K562 (cell line): ENCODE measurements around the gene UFL1. TPM values are rescaled to one million over a fixed set of nuclear protein-coding genes. Genes with fewer than 3 reads are reported as not detected.
A peak's percentile ranks its signal among the peaks of the same experiment; 100 is the strongest.

Experiments
- ATAC-seq: fragments of 200-7000 bp; cut with Tn5 transposase; 3 replicates; pipeline ENCODE4 v1.9.1; 2020; ENCODE audit warnings: moderate library complexity
- BruUV-seq: library from RNA; stranded (reverse); fragments of 400-500 nt; replicated peaks from 2 replicates; lab custom pipeline; 2021; lab: Mats Ljungman, UMichigan
- CTCF ChIA-PET: fragments of 300-600 bp; formaldehyde crosslinking; extraction: SDS; loops from one replicate; lab custom pipeline; 2021; ENCODE audit warnings: low intra/inter-chr PET ratio; lab: Yijun Ruan, JAX
- POLR2A ChIA-PET: fragments of 300-600, 350-650 bp; sonication (Branson Sonifier 250); formaldehyde crosslinking; extraction: SDS; loops from one replicate; lab custom pipeline; 2021; ENCODE audit warnings: antibody characterized with exemption, inconsistent platforms; lab: Yijun Ruan, JAX
- DNase-seq, 4 experiments: peaks; one replicate each; pipeline versions ENCODE4 v3.0.0 to v3.0.0-alpha.2; 2011 to 2018; ENCODE audit warnings: low spot score in 3 of 4, mixed read lengths in 3 of 4; ENCODE audit errors: extremely low read depth in 1 of 4
- FAIRE-seq: peaks from 2 replicates; lab custom pipeline; 2011; peaks lifted over from hg19 to GRCh38; lab: Jason Lieb, UNC
- H2AFZ ChIP-seq: 2 replicates; pipeline ENCODE4 v1.6.0; 2011; ENCODE audit warnings: low read depth, low read length, control low read depth, inconsistent platforms
- H3K27ac ChIP-seq: fragments of 200-600 bp; 3 replicates; pipeline ENCODE4 v1.8.0; 2011; ENCODE audit warnings: low read depth, mild to moderate bottlenecking, control low read depth, inconsistent platforms, low read length, moderate library complexity, mixed read lengths; ENCODE audit errors: extremely low read depth
- H3K27me3 ChIP-seq, 2 experiments: fragments of 300-600 bp in 1 of 2; 2 replicates in 1 of 2; 3 replicates in 1 of 2; pipeline versions ENCODE4 v1.6.0 to v1.8.0; 2011; ENCODE audit warnings: inconsistent platforms in 2 of 2, low read length in 2 of 2, mild to moderate bottlenecking in 1 of 2, mixed read lengths in 1 of 2, moderate library complexity in 1 of 2; ENCODE audit not compliant: control insufficient read depth in 2 of 2, insufficient read depth in 2 of 2
- H3K36me3 ChIP-seq: fragments of 300-600 bp; 3 replicates; pipeline ENCODE4 v1.8.0; 2011; ENCODE audit warnings: mild to moderate bottlenecking, low read length, inconsistent platforms; ENCODE audit not compliant: control insufficient read depth, insufficient read depth
- H3K4me1 ChIP-seq, 2 experiments: fragments of 200-600 bp in 1 of 2; replicated peaks in 1 of 2; 2 replicates in 1 of 2; 3 replicates in 1 of 2; pipeline versions ENCODE4 v1.5.1 to v1.8.0; 2011; ENCODE audit warnings: inconsistent platforms in 2 of 2, low read length in 2 of 2, mild to moderate bottlenecking in 1 of 2, mixed read lengths in 1 of 2, moderate library complexity in 1 of 2; ENCODE audit not compliant: control insufficient read depth in 2 of 2, insufficient read depth in 2 of 2
- H3K4me2 ChIP-seq: 2 replicates; pipeline ENCODE4 v1.6.1; 2011; ENCODE audit warnings: low read length, control low read depth, inconsistent platforms, mixed read lengths; ENCODE audit not compliant: insufficient read depth
- H3K4me3 ChIP-seq: fragments of 200-600 bp; sonication (generic), shearing (Covaris generic); 2 replicates; pipeline ENCODE4 v1.5.1; 2016; ENCODE audit warnings: control low read depth, inconsistent platforms
- H3K79me2 ChIP-seq: fragments of 200-600 bp; 3 replicates; pipeline ENCODE4 v1.8.0; 2011; ENCODE audit warnings: low read length, inconsistent platforms; ENCODE audit not compliant: control insufficient read depth, insufficient read depth
- H3K9ac ChIP-seq, 2 experiments: 2 replicates each; pipeline versions ENCODE4 v1.6.0 to v1.6.1; 2011; ENCODE audit warnings: low read depth in 2 of 2, low read length in 2 of 2, control low read depth in 1 of 2, inconsistent platforms in 1 of 2, mild to moderate bottlenecking in 1 of 2, mixed read lengths in 1 of 2; ENCODE audit not compliant: insufficient read depth in 1 of 2
- H3K9me1 ChIP-seq: one replicate; pipeline ENCODE4 v1.6.0; 2011; ENCODE audit warnings: inconsistent platforms, mild to moderate bottlenecking, low read length, moderate library complexity; ENCODE audit not compliant: control insufficient read depth, insufficient read depth
- H3K9me3 ChIP-seq: replicated peaks from 2 replicates; pipeline ENCODE4 v1.5.1; 2011; ENCODE audit warnings: low read depth, low read length, inconsistent platforms; ENCODE audit not compliant: control insufficient read depth, insufficient read depth
- H4K20me1 ChIP-seq: replicated peaks from 2 replicates; pipeline ENCODE4 v1.6.1; 2011; ENCODE audit warnings: low read length, inconsistent platforms, mixed read lengths; ENCODE audit not compliant: control insufficient read depth, insufficient read depth
- PCBP2 ChIP-seq: fragments of 200-400 bp; formaldehyde crosslinking; IDR thresholded peaks from 2 replicates; pipeline ENCODE4 v1.6.1; 2018; ENCODE audit warnings: low read length, low read depth, mild to moderate bottlenecking, moderate library complexity; ENCODE audit not compliant: poor library complexity, severe bottlenecking
- POLR2G ChIP-seq: fragments of 200-400 bp; formaldehyde crosslinking; IDR thresholded peaks from 2 replicates; pipeline ENCODE4 v1.6.1; 2017; ENCODE audit warnings: low read depth, mild to moderate bottlenecking, antibody characterized with exemption, low read length, moderate library complexity
- SPI1 ChIP-seq: IDR thresholded peaks from 2 replicates; pipeline ENCODE4 v1.6.1; 2011; ENCODE audit warnings: low read depth, low read length, control low read depth, borderline replicate concordance
- ZNF740 ChIP-seq, 3 experiments: fragments of 200-800 bp in 1 of 3; sonication (Bioruptor generic) in 1 of 3; sonication (generic) in 1 of 3; formaldehyde crosslinking in 1 of 3; IDR thresholded peaks; 2 replicates each; pipeline versions ENCODE4 v1.6.1 to v1.8.0; 2016 to 2022; ENCODE audit warnings: mild to moderate bottlenecking in 2 of 3, missing compliant biosample characterization in 2 of 3, missing genetic modification characterization in 2 of 3, missing genetic modification reagents in 1 of 3
- WGBS: fragments of 100-300 bp; shearing (Covaris generic); methylation state at CpG from one replicate; pipeline ENCODE4 v1.1.6; 2016; ENCODE audit warnings: low coverage, mixed read lengths; ENCODE audit not compliant: insufficient coverage; ENCODE audit errors: missing lambda C conversion rate; 5-methylcytosine and 5-hydroxymethylcytosine counted together
- in situ Hi-C: fragments of 300-500 bp; cut with MboI; formaldehyde crosslinking; loops from 4 replicates; pipeline ENCODE4 v1.15.0; 2018; ENCODE audit warnings: inconsistent platforms, mixed read lengths
- intact Hi-C: fragments of 100-400 bp; cut with micrococcal nuclease; formaldehyde crosslinking; loops from 2 replicates; pipeline ENCODE4 v1.14.2; 2022
- polyA plus RNA-seq, 8 experiments: library from polyadenylated mRNA; depleted of rRNA in 4 of 8; stranded (reverse) in 5 of 8; unstranded in 3 of 8; fragments of >200 nt; fragmentation: Nextera tagmentation in 2 of 8; fragmentation: Illumina TruSeq in 1 of 8; extraction: Ambion mirVana in 2 of 8; extraction: Trizol in 1 of 8; gene quantifications; 2 replicates each; pipeline versions ENCODE4 v1.2.1 to v1.2.3, GENCODE V29; 2011 to 2014; ENCODE audit warnings: inconsistent platforms in 1 of 8, missing spikeins in 1 of 8
- total RNA-seq, 7 experiments: library from RNA; depleted of rRNA in 6 of 7; stranded (reverse); fragments of >200 nt in 6 of 7; fragmentation: Illumina TruSeq in 2 of 7; extraction: Trizol in 2 of 7; gene quantifications; 2 replicates each; pipeline versions ENCODE4 v1.2.1 to v1.2.3, GENCODE V29; 2011 to 2021; ENCODE audit warnings: low replicate concordance in 1 of 7

UFL1 gene
- total and polyA plus RNA-seq, 9 of the 15 experiments (the other 6 are each of a cell fraction or from before 2014, with no cell fraction given) = 10.9 to 23.1 (median 18.3) TPM

GRCh38 chr6:96545882-96546281 lies 24.3 kb downstream of the UFL1 start:
- Histone ChIP-seq H2AFZ (no peak overlapping the region), H4K20me1 (no peaks in the 10 kb centered on the region), H3K4me1 (no peaks in the 10 kb centered on the region), H3K9ac (no peak overlapping the region), H3K4me3 (no peak overlapping the region), H3K27me3 (no peaks in the 10 kb centered on the region), H3K79me2 (no peaks in the 10 kb centered on the region), H3K9me3 (no peaks in the 10 kb centered on the region), H3K36me3 (peaks cover 27% of the 10 kb centered on the region), H3K4me2 (no peak overlapping the region), H3K27ac (no peak overlapping the region), H3K9me1 (no peaks in the 10 kb centered on the region)
- CTCF ChIA-PET = no interaction called here
- in situ Hi-C loops = no loop called here
- no peak for DNase-seq
- POLR2A ChIA-PET = interaction anchor here (1.8 kb wide), 1 partner anchor 10 kb away, joined by 8 read pairs; no protein-coding TSS in a partner anchor
- intact Hi-C loops = loop anchor here (10.0 kb wide), 2 partner anchors 339 to 509 kb away; no protein-coding TSS in a partner anchor
- 43% methylated on average over 3 of the region's 3 CpGs for whole genome bisulfite sequencing
- peak; percentile 11 for FAIRE-seq
- BruUV-seq = no TSS peak
- TF ChIP-seq SPI1 (peak; percentile 88), PCBP2 (no peak)
- ATAC-seq = no peak

GRCh38 chr6:96547654-96548053 lies 26.0 kb downstream of the UFL1 start:
- TF ChIP-seq ZNF740 (CRISPR knock-in tag; IDR thresholded peaks at IDR 0.05) (0 out of 2 replicates have a peak, but pooled peaks have one; percentile 28), ZNF740 (tag; IDR thresholded peaks at IDR 0.05) (no peak), POLR2G (no peak)
- H3K9me3 ChIP-seq = no peaks in the 10 kb centered on the region
- ATAC-seq (no peak), DNase-seq (no peak), FAIRE-seq (no peak)
- no peak overlapping the region for H3K9ac ChIP-seq
- peaks cover 40% of the 10 kb centered on the region for H3K36me3 ChIP-seq
- no peaks in the 10 kb centered on the region for H3K79me2 ChIP-seq
- 84% methylated on average over 4 of the region's 4 CpGs for whole genome bisulfite sequencing
- POLR2A ChIA-PET = no interaction called here
- H3K27ac ChIP-seq = no peak overlapping the region
- intact Hi-C loops = loop anchor here (10.0 kb wide), 2 partner anchors 337 to 507 kb away; no protein-coding TSS in a partner anchor
- no peaks in the 10 kb centered on the region for H3K27me3 ChIP-seq
- no peak overlapping the region for H3K4me3 ChIP-seq
- in situ Hi-C loops = no loop called here
- BruUV-seq = no TSS peak
- H4K20me1 ChIP-seq = no peaks in the 10 kb centered on the region
- no peak overlapping the region for H3K4me2 ChIP-seq
- H3K4me1 ChIP-seq = no peaks in the 10 kb centered on the region
- no peak overlapping the region for H2AFZ ChIP-seq
- CTCF ChIA-PET = no interaction called here
- no peaks in the 10 kb centered on the region for H3K9me1 ChIP-seq
